ENCODE data around the gene IPCEF1.

DNA sequence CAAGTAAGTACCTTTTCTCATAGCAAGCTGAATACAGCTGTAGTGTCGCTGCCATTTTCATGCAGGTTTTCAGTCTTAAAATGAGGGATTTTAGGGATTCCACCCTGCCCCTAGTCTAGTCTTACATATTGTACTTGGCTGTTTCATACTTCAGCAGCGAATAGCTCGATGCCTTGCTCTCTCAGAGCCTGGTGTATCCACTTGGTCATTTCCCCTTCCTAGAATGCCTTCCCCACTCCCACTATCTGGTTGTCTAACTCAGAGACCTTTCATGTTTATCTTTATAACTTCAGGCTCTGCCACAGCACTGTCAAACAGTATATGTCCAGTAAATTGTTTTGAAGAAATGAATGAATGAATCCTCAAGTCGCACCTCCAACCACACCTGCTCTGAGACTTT lies 21.1 kb upstream of the IPCEF1 start:
- TF ChIP-seq, protein P1, sequence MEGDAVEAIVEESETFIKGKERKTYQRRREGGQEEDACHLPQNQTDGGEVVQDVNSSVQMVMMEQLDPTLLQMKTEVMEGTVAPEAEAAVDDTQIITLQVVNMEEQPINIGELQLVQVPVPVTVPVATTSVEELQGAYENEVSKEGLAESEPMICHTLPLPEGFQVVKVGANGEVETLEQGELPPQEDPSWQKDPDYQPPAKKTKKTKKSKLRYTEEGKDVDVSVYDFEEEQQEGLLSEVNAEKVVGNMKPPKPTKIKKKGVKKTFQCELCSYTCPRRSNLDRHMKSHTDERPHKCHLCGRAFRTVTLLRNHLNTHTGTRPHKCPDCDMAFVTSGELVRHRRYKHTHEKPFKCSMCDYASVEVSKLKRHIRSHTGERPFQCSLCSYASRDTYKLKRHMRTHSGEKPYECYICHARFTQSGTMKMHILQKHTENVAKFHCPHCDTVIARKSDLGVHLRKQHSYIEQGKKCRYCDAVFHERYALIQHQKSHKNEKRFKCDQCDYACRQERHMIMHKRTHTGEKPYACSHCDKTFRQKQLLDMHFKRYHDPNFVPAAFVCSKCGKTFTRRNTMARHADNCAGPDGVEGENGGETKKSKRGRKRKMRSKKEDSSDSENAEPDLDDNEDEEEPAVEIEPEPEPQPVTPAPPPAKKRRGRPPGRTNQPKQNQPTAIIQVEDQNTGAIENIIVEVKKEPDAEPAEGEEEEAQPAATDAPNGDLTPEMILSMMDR (IDR thresholded peaks at IDR 0.05): no peak
- TF ChIP-seq POLR2A (IDR thresholded peaks at IDR 0.05): no peak
